GM12865 (cell line): ENCODE results near the gene METTL23.

Experiments used
- DNase-seq: peaks from one replicate; pipeline ENCODE4 v3.0.0; 2010; ENCODE audit warnings: low read depth
- H3K4me3 ChIP-seq: 2 replicates; pipeline ENCODE4 v1.5.1; 2011; ENCODE audit warnings: mild to moderate bottlenecking, low read depth, low read length, control low read depth
- CTCF ChIP-seq: IDR thresholded peaks from 2 replicates; pipeline ENCODE4 v1.5.1; 2011; ENCODE audit warnings: low read length, control low read depth, low read depth, inconsistent platforms; ENCODE audit not compliant: insufficient read depth; ENCODE audit errors: missing control alignments

Gene METTL23

GRCh38 chr17:76683011-76683755 lies 43.5 kb upstream of the METTL23 start:
- peak; percentile 6 for TF ChIP-seq CTCF
- no peak overlapping the region for H3K4me3 ChIP-seq
- DNase-seq: no peak

- DNase-seq: no peak
- H3K4me3 ChIP-seq: no peak overlapping the region
- TF ChIP-seq CTCF: no peak
Measured at GRCh38 chr17:76683921-76684745, 42.5 kb upstream of the METTL23 start.

- TF ChIP-seq CTCF: no peak
- no peak overlapping the region for H3K4me3 ChIP-seq
- DNase-seq: no peak
Measured at GRCh38 chr17:76684756-76685155, 41.9 kb upstream of the METTL23 start.

- no peak overlapping the region for H3K4me3 ChIP-seq
- TF ChIP-seq CTCF: no peak
- DNase-seq: no peak
Measured at GRCh38 chr17:76685366-76685765, 41.3 kb upstream of the METTL23 start.

- no peak overlapping the region for H3K4me3 ChIP-seq
- DNase-seq: no peak
- TF ChIP-seq CTCF: no peak
Measured at GRCh38 chr17:76685846-76686245, 40.8 kb upstream of the METTL23 start.

GRCh38 chr17:76686538-76687297 lies 39.9 kb upstream of the METTL23 start:
- no peak for DNase-seq
- H3K4me3 ChIP-seq: no peak overlapping the region
- TF ChIP-seq CTCF: no peak
